ENCODE data around the gene QPRT. TPM values are rescaled to one million over a fixed set of nuclear protein-coding genes. Genes with fewer than 3 reads are reported as not detected.

The QPRT gene
- polyA plus RNA-seq, 1 of the 3 experiments (the other 2 are of a cell fraction) = 12.5 TPM

- no peak overlapping the region for H3K27ac ChIP-seq (ENCODE audit: low read depth in 2 of 2, low read length in 1 of 2)
- DNase-seq = no peak
- no peak overlapping the region for H3K4me3 ChIP-seq (ENCODE audit: low read depth in 2 of 2, low read length in 1 of 2)
- no peaks in the 10 kb centered on the region for H4K20me1 ChIP-seq (ENCODE audit: insufficient read depth)
- H3K9ac ChIP-seq = no peak overlapping the region
- H2AFZ ChIP-seq (ENCODE audit: low read depth) = no peak overlapping the region
- H3K4me1 ChIP-seq (ENCODE audit: control insufficient read depth in 1 of 2, insufficient read depth in 2 of 2, low read depth in 1 of 2, low read length in 1 of 2) = no peaks in the 10 kb centered on the region
- no peaks in the 10 kb centered on the region for H3K9me3 ChIP-seq
- H3K27me3 ChIP-seq (ENCODE audit: insufficient read depth) = no peaks in the 10 kb centered on the region
- no peak overlapping the region for H3K4me2 ChIP-seq
- TF ChIP-seq USF2 (IDR thresholded peaks at IDR 0.05; ENCODE audit: borderline replicate concordance, low read depth, low read length) = no peak
- TF ChIP-seq REST (IDR thresholded peaks at IDR 0.05; ENCODE audit: low read depth, low read length) = no peak
- no peak for TF ChIP-seq POLR2AphosphoS5 (IDR thresholded peaks at IDR 0.05; ENCODE audit: low read depth, low read length)
- no peak for TF ChIP-seq CTCF (IDR thresholded peaks at IDR 0.05)
- no peak for TF ChIP-seq MAX (IDR thresholded peaks at IDR 0.05; ENCODE audit: low read depth)
- TF ChIP-seq TEAD4 (IDR thresholded peaks at IDR 0.05; ENCODE audit: borderline replicate concordance, insufficient read depth) = no peak
- TF ChIP-seq EZH2phosphoT487 (IDR thresholded peaks at IDR 0.05; ENCODE audit: borderline replicate concordance, low read depth) = no peak
- TF ChIP-seq NRF1 (IDR thresholded peaks at IDR 0.05; ENCODE audit: low read depth, low read length) = no peak
- no peak for TF ChIP-seq RXRA (IDR thresholded peaks at IDR 0.05; ENCODE audit: borderline replicate concordance, low read depth)
- no peak for TF ChIP-seq RFX5 (IDR thresholded peaks at IDR 0.05; ENCODE audit: low read length)
- no peak for TF ChIP-seq FOXM1 (IDR thresholded peaks at IDR 0.05; ENCODE audit: low read depth)
- TF ChIP-seq PBX3 (IDR thresholded peaks at IDR 0.05) = no peak
- TF ChIP-seq USF1 (IDR thresholded peaks at IDR 0.05; ENCODE audit: borderline replicate concordance, low read depth) = no peak
- H3F3A ChIP-seq (replicated peaks; ENCODE audit: insufficient read depth) = no peaks in the 10 kb centered on the region
- WGBS (ENCODE audit: low lambda C conversion rate) = 73% methylated on average over 8 of the region's 21 CpGs
- CTCF ChIA-PET = no interaction called here
- POLR2A ChIA-PET = no interaction called here
- no peaks in the 10 kb centered on the region for H3K9me2 ChIP-seq
- H3K36me3 ChIP-seq (replicated peaks in 1 of 2; ENCODE audit: control insufficient read depth in 1 of 2, insufficient read depth in 2 of 2, low read length in 1 of 2) = no peaks in the 10 kb centered on the region
- H3K79me2 ChIP-seq (ENCODE audit: insufficient read depth) = no peaks in the 10 kb centered on the region
Observed at GRCh38 chr16:29743827-29744531, 65.0 kb downstream of the QPRT start.

Measured in SK-N-SH (cell line).